ACHN (cell line): ENCODE measurements around the gene NR5A2.

Experiments used
- DNase-seq: peaks from one replicate; pipeline ENCODE4 v3.0.0-alpha.2; 2015
- in situ Hi-C: cut with HindIII; loops from 2 replicates; pipeline ENCODE4 v1.10.0; 2017; ENCODE audit warnings: low sequenced_read_pairs, low pct_ligation_motif_present, low pct_unique_long_range_greater_than_20kb

NR5A2 gene

GRCh38 chr1:200027264-200027823 is at the start of gene NR5A2:
NR5A2 (plus strand) TSS chr1:200027710; CDS start chr1:200027848, 138 bp downstream.
- no peak for DNase-seq
- in situ Hi-C loops: no loop called here

DNA sequence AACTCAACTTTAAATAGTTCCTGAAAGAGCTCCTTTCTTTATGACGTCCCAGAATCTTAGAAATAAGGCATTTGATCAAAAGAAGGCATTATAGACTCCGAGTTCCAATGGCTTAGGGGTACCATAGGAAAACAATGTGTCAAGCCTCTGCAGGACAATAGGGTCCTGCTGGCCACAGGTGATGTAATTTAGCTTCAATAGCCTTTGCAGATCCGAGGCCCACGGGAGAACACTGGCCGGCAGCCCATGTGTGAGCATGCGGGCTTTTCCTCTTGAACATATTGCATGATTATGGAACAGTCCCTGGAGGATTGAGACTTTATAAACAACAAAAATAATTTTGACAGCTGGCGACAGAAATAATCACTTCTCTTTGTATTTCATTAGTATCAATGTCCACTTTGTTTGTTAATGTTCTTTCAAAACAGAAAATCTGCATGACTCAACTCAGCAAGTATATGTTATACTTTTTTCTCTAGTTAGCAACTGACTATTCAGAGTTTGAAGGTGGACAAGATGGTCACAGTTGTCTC is 49.0 kb upstream of the NR5A2 start:
- in situ Hi-C loops: no loop called here
- no peak for DNase-seq

- in situ Hi-C loops: no loop called here
Measured at GRCh38 chr1:199979071-199979470, 48.4 kb upstream of the NR5A2 start.

GRCh38 chr1:199981584-199981983 is 45.9 kb upstream of the NR5A2 start:
- DNase-seq: no peak
- in situ Hi-C loops: no loop called here

More at GRCh38 chr1:199979071-199979470, 48.4 kb upstream of the NR5A2 start:
- DNase-seq: no peak

- DNase-seq: no peak
- in situ Hi-C loops: no loop called here
Measured at GRCh38 chr1:199982606-199983005, 44.9 kb upstream of the NR5A2 start.

- no peak for DNase-seq
- in situ Hi-C loops: no loop called here
Measured at GRCh38 chr1:199983531-199983930, 44.0 kb upstream of the NR5A2 start.

DNA sequence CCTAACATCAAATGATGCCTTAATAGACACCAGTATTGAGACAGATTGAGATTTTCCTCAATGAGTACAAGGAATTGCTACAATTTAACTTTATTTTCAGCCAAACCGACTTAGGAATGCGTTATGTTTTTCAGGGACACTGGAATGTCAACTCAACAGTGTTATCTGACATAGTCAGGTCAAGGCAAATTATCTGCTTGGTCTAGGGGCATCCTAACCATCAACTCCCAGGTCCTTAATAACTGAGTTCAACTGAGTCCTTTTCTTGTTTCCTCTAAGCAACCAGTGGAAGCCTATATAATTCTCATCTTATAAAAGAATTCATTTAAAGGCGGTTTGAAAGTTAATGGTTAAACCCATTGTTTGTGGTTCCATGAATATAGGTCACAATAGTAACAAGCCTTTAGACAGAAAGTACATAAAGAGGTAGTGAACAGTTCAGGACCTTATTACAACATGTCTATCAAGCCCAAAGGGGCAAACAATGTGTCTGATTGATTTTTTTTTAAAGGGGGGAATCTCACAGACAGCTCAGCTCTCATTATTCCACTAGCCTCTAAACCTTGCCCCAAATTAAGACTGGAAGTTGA is 32.3 kb upstream of the NR5A2 start:
- in situ Hi-C loops: no loop called here
- no peak for DNase-seq

DNA sequence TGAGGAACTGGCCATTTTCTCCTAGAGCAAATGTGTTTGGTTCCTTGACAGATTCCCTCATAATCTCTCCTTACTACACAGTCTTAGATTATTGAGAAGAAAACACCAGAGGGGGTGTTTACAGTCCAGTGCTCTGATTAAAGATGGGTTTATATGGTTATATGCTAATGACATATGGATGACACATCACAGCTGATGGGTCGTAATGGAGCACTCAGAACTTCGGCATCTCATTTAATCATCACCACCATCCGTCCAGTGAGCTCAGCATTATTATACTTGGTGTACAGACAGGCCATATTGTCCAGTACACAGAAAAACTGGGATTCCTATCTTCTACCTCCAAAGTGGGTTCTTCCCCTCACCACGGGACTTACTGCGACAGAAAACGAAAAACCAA is 22.3 kb upstream of the NR5A2 start:
- DNase-seq: no peak

DNA sequence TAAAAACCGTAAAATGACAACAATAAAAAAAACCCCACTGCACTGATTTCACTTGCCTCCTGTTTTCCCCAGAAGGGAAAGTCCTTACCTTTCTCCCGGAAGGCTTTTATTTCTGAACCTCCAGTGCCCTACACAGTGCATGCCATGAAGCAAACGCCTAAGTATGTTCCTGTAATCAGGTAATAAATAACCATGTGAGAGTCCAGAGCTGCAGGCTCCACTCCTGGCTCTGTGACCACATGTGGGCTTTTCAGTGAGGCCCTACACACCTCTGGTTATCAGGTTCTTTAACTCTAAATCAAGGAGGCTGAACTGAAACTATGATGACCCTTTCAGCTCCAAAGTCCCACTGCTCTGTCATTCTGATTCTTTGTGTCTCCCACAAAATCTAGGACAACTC is 20.8 kb upstream of the NR5A2 start:
- in situ Hi-C loops: no loop called here
- DNase-seq: no peak

More for the DNA sequence above, 22.3 kb upstream of the NR5A2 start:
- in situ Hi-C loops: no loop called here

DNA sequence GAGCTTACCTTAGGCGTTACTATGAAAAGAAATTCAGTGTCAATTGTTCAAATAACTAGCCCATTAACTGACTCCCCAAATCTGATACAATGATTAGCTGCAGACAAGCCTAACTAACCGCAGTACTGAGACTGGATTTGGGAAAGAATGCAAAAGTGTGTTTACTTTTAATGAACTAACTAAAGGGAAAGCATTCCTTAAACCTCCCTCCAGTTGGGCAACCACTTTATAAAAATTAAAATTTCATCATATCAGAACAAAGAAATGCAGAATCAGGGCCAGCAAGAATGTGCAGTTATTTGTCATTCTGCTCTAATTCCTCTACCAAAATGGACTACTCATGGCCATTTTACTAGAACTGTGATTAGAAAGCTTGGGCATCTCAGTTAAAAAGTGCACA is 11.7 kb upstream of the NR5A2 start:
- in situ Hi-C loops: no loop called here
- DNase-seq: no peak

GRCh38 chr1:200021577-200022238 is 5.8 kb upstream of the NR5A2 start:
- DNase-seq: no peak
- in situ Hi-C loops: no loop called here

GRCh38 chr1:200022239-200022804 is 5.2 kb upstream of the NR5A2 start:
- in situ Hi-C loops: no loop called here
- no peak for DNase-seq

DNA sequence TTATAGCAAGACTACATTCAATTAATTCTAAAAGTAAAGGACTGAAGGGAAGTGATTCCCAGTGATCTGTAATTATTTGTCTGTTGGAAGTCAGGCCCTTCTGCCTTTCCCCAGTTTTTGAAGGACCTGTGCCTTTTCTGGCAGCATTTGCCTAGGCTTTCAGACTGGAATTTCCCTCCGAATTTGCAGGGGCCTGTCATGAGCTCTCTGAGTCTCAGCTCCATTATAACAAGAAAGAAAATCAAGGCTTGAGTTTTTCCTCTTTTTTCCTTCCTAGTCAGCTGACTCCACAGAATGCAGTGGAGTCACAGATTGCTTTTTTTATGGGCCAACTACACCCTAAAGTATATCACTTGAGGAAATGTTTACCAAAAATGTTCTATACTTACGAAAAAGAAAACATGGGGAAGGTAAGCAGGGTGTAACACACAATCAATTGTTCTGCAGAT is 1.1 kb downstream of the NR5A2 start:
- in situ Hi-C loops: no loop called here

DNA sequence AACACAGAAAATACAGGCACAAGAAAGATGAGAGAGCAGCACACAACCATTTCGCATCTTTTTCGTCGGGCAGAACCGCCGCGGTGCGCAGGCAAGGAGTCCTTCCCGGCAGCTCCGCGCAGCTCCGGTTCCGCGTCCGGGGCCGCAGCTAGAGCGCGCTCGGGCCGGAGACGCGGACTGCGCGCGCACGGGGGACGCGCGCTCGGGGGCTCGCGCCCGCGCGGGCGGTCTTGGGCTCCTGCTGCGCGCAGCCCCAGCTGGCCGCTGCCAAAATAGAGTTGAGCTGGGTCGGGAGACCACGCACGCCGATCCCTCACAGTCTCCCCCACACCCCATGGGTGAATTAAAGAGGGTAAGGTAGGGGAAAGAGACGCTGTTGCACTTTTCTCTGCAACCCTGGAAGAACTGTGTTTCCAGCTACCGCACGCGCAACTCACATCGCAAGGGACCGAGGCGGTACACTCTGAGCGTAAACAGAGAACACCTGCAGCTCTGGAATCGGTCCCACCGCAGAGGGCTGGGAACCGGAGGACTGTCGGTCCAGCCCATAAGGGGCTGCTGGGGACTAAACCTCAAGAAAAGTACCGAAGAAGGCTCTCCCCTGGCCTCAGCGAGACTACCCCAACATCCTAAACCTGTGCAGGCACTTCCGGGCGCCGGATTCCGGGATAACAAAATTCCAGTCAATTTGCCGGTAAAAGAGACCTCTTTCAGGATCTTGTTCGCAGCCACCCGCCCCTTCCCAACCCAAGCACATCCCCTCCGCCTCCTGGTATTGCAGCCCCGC is 1.7 kb downstream of the NR5A2 start:
- in situ Hi-C loops: no loop called here
- no peak for DNase-seq

More for the DNA sequence above, 1.1 kb downstream of the NR5A2 start:
- DNase-seq: no peak

DNA sequence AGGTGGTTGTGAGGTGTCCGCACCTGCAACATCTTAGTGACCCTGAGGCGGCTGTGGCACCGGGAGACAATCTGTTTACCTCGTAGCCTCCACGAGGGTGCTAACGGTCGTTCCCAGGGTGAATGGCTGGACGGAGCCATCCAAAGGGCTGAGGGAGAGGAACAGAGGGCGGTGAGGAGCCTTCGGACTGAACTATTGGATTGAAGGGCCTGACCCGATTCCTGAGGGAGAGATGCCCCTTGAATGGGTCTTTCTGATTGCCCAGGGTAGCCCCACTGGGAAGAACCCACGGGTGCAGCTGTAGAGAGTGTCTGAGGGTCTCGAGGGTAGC is 2.3 kb downstream of the NR5A2 start:
- in situ Hi-C loops: no loop called here
- no peak for DNase-seq

GRCh38 chr1:200030791-200031190 is 3.3 kb downstream of the NR5A2 start:
- no peak for DNase-seq
- in situ Hi-C loops: no loop called here

DNA sequence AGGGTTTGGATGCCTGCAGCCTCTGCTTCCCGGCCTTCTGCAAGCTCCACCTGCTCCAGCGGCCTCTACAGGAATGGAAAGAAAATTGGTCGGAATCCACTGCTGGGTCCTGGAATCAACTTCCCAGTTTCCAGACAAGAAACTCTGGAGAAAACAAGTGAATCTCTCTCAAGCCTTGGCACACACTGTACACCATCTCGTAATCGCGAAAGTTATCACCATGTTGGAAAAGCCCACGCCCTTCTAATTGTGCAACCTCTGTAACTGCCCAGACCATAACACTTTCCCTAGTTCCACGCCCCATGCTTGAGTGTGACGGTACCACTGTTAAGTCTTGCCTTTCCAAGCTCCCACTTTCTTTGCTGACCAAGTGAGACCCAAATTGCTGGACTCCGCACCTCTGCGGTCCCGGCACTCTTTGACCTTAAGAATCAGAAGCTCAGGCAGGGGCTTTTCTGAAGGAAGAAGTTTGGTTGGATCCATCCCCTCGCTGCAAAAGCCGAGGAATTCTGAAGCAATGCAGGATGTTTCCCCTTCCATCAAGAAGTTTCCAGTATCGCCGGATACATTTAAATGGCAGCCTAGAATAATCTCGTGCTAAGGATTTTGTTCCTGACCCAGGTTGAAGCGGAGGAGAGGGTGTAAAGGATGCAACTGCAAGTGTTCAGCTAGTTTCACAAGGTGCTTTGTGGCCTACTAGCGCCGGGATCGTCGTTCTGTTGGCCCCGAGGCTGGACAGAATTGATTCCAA is 6.2 kb downstream of the NR5A2 start:
- in situ Hi-C loops: no loop called here
- DNase-seq: peak; percentile 2

GRCh38 chr1:200034262-200034557 is 6.7 kb downstream of the NR5A2 start:
- in situ Hi-C loops: no loop called here
- DNase-seq: no peak
